B cell (primary cell): Measurements from ENCODE around the gene ARHGDIB. TPM values are rescaled to one million over a fixed set of nuclear protein-coding genes. Genes with fewer than 3 reads are reported as not detected.
A peak's percentile ranks its signal among the peaks of the same experiment; 100 is the strongest.

Experiments
- ATAC-seq: fragments of 200-7000 bp; cut with Tn5 transposase; one replicate; pipeline ENCODE4 v1.10.0; 2021; ENCODE audit warnings: low read depth, mild to moderate bottlenecking, moderate number of reproducible peaks, moderate library complexity
- CTCF ChIA-PET: fragments of 350-600 bp; sonication (Branson Sonifier 250); formaldehyde crosslinking; loops from one replicate; lab custom pipeline; 2021; ENCODE audit warnings: antibody characterized with exemption, inconsistent platforms; lab: Charles Lee
- POLR2A ChIA-PET: fragments of 350-600 bp; sonication (Branson Sonifier 250); formaldehyde crosslinking; loops from one replicate; lab custom pipeline; 2021; ENCODE audit warnings: antibody characterized with exemption; lab: Charles Lee
- DNase-seq: peaks from one replicate; pipeline ENCODE4 v3.0.0; 2013
- H2AFZ ChIP-seq: 2 replicates; pipeline ENCODE4 v1.6.1; 2012; ENCODE audit warnings: mild to moderate bottlenecking, low read depth, low read length; ENCODE audit not compliant: insufficient read depth, poor library complexity, severe bottlenecking
- H3K27ac ChIP-seq, 2 donors: 1 replicate in 1 of 2; 2 replicates in 1 of 2; pipeline ENCODE4 v1.5.1; 2012 to 2013; ENCODE audit warnings: low read length in 2 of 2, mild to moderate bottlenecking in 2 of 2, moderate library complexity in 1 of 2
- H3K27me3 ChIP-seq, 4 experiments: fragments of 200-600 bp in 1 of 4; sonication (generic) in 1 of 4; replicated peaks in 1 of 4; 1 replicate in 2 of 4; 2 replicates in 2 of 4; pipeline versions ENCODE4 v1.6.1 to v1.7.0; 2013 to 2016; ENCODE audit warnings: low read length in 3 of 4, mild to moderate bottlenecking in 2 of 4, mixed read lengths in 1 of 4, moderate library complexity in 1 of 4; ENCODE audit not compliant: insufficient read depth in 4 of 4, control insufficient read depth in 3 of 4; ENCODE audit errors: control extremely low read depth in 1 of 4
- H3K36me3 ChIP-seq, 2 experiments: replicated peaks in 1 of 2; 1 replicate in 1 of 2; 2 replicates in 1 of 2; pipeline versions ENCODE4 v1.6.1 to v1.7.1; 2013; ENCODE audit warnings: low read length in 1 of 2; ENCODE audit not compliant: insufficient read depth in 2 of 2, control insufficient read depth in 1 of 2; ENCODE audit errors: control extremely low read depth in 1 of 2, extremely low read depth in 1 of 2
- H3K4me1 ChIP-seq, 2 donors: fragments of 200-600 bp in 1 of 2; sonication (generic) in 1 of 2; 1 replicate in 1 of 2; 2 replicates in 1 of 2; pipeline versions ENCODE4 v1.5.1 to v1.6.1; 2013 to 2017; ENCODE audit warnings: low read length in 2 of 2; ENCODE audit not compliant: control insufficient read depth in 2 of 2, insufficient read depth in 2 of 2
- H3K4me2 ChIP-seq: replicated peaks from 2 replicates; pipeline ENCODE3; 2012; ENCODE audit warnings: mild to moderate bottlenecking, low read depth, low read length; ENCODE audit not compliant: poor library complexity, severe bottlenecking
- H3K4me3 ChIP-seq, 5 experiments: fragments of 200-600 bp in 1 of 5; sonication (generic) in 1 of 5; 1 replicate in 3 of 5; 2 replicates in 2 of 5; pipeline versions ENCODE4 v1.5.1 to v1.7.0; 2011 to 2016; ENCODE audit warnings: low read length in 4 of 5, mild to moderate bottlenecking in 4 of 5, low read depth in 2 of 5, control low read depth in 1 of 5, moderate library complexity in 1 of 5; ENCODE audit not compliant: insufficient read depth in 1 of 5; ENCODE audit errors: control extremely low read depth in 1 of 5, extremely low read depth in 1 of 5
- H3K79me2 ChIP-seq: fragments of 200-600 bp; sonication (generic); one replicate; pipeline ENCODE4 v1.6.0; 2016; ENCODE audit warnings: low read length; ENCODE audit not compliant: control insufficient read depth, insufficient read depth
- H3K9ac ChIP-seq: fragments of 200-600 bp; sonication (generic); 2 replicates; pipeline ENCODE4 v1.6.1; 2017; ENCODE audit warnings: mild to moderate bottlenecking, low read length, moderate library complexity
- H3K9me3 ChIP-seq, 3 donors: one replicate each; pipeline versions ENCODE4 v1.6.1 to v1.7.1; 2013; ENCODE audit warnings: low read length in 2 of 3; ENCODE audit not compliant: control insufficient read depth in 2 of 3, insufficient read depth in 1 of 3; ENCODE audit errors: control extremely low read depth in 1 of 3
- H4K20me1 ChIP-seq: 2 replicates; pipeline ENCODE4 v1.6.0; 2012; ENCODE audit warnings: mild to moderate bottlenecking, low read length; ENCODE audit not compliant: insufficient read depth, control insufficient read depth, poor library complexity, severe bottlenecking
- H3K27ac Mint-ChIP-seq: one replicate; pipeline ENCODE4 v1.8.0; 2021; ENCODE audit warnings: mixed read lengths
- H3K27me3 Mint-ChIP-seq: one replicate; pipeline ENCODE4 v1.8.0; 2021; ENCODE audit warnings: mixed read lengths
- H3K4me1 Mint-ChIP-seq: one replicate; pipeline ENCODE4 v1.8.0; 2021; ENCODE audit warnings: mixed read lengths
- H3K4me3 Mint-ChIP-seq: one replicate; pipeline ENCODE4 v1.8.0; 2021; ENCODE audit warnings: mixed read lengths
- H3K9me3 Mint-ChIP-seq: one replicate; pipeline ENCODE4 v1.8.0; 2022; ENCODE audit warnings: mixed read lengths; ENCODE audit not compliant: insufficient read depth
- EZH2 ChIP-seq: IDR thresholded peaks from 2 replicates; pipeline ENCODE4 v1.6.1; 2012; ENCODE audit warnings: borderline replicate concordance, low read depth, mild to moderate bottlenecking, moderate library complexity, low read length; ENCODE audit not compliant: insufficient read depth, poor library complexity, severe bottlenecking
- WGBS: methylation state at CpG from one replicate; pipeline ENCODE4 v1.1.5; 2013; ENCODE audit warnings: missing lambda C conversion rate; ENCODE audit not compliant: insufficient coverage; 5-methylcytosine and 5-hydroxymethylcytosine counted together
- intact Hi-C: fragments of 100-400 bp; cut with micrococcal nuclease; formaldehyde crosslinking; loops from one replicate; pipeline ENCODE4 v1.10.0; 2022
- polyA plus RNA-seq: library from polyadenylated mRNA; depleted of rRNA; stranded (reverse); fragments of >200 nt; gene quantifications from 2 replicates; pipeline ENCODE4 v1.2.3, GENCODE V29; 2012
- total RNA-seq, 2 donors: library from RNA; stranded (reverse); fragments of 120-200 nt in 1 of 2; gene quantifications; 1 replicate in 1 of 2; 2 replicates in 1 of 2; pipeline versions ENCODE4 v1.2.3 to v1.2.4, GENCODE V29; 2013 to 2022
- TF ChIP-seq, protein P1 (sequence below): fragments of 200-600 bp; IDR thresholded peaks from one replicate; pipeline ENCODE4 v1.8.0; 2022; ENCODE audit warnings: antibody characterized with exemption, mild to moderate bottlenecking

ARHGDIB gene
- total and polyA plus RNA-seq, 2 donors (not counting 1 experiment from before 2014, with no cell fraction given) = 514 to 826 TPM

DNA sequence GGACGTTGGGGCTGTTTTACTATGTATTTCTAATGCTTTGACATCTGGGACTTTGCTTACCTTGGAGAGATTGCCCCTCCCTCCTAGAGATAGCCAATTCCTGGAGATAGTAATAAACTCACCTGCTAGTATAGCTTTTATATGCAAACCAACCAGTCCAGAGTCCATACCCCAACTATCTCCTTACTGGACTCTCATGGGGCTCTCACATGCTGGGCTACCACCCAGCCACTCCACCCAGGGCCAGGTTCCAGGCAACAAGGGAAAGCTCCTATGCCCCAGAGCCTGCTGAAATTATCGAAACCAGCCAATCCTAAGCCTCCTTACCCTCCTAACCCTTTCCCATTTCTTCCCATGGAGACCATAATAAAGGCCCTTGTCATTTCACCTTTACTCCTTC is 50.3 kb downstream of the ARHGDIB start:
- Histone ChIP-seq H3K27me3 (no peaks in the 10 kb centered on the region), H3K79me2 (no peaks in the 10 kb centered on the region), H3K4me2 (no peak overlapping the region), H3K9ac (no peak overlapping the region), H3K9me3 (no peaks in the 10 kb centered on the region), H2AFZ (no peak overlapping the region), H3K4me1 (no peaks in the 10 kb centered on the region), H4K20me1 (no peaks in the 10 kb centered on the region), H3K4me3 (no peak overlapping the region), H3K36me3 (peaks cover 1 to 30% of the 10 kb centered on the region in 2 experiments), H3K27ac (no peak overlapping the region)
- TF ChIP-seq, protein P1, sequence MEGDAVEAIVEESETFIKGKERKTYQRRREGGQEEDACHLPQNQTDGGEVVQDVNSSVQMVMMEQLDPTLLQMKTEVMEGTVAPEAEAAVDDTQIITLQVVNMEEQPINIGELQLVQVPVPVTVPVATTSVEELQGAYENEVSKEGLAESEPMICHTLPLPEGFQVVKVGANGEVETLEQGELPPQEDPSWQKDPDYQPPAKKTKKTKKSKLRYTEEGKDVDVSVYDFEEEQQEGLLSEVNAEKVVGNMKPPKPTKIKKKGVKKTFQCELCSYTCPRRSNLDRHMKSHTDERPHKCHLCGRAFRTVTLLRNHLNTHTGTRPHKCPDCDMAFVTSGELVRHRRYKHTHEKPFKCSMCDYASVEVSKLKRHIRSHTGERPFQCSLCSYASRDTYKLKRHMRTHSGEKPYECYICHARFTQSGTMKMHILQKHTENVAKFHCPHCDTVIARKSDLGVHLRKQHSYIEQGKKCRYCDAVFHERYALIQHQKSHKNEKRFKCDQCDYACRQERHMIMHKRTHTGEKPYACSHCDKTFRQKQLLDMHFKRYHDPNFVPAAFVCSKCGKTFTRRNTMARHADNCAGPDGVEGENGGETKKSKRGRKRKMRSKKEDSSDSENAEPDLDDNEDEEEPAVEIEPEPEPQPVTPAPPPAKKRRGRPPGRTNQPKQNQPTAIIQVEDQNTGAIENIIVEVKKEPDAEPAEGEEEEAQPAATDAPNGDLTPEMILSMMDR = no peak
- no peak for TF ChIP-seq EZH2
- ChIA-PET POLR2A (no interaction called here), CTCF (no interaction called here)
- H3K4me1 Mint-ChIP-seq = peaks cover 6% of the 10 kb centered on the region
- H3K4me3 Mint-ChIP-seq = no peak overlapping the region
- no peak for ATAC-seq
- peaks cover 3% of the 10 kb centered on the region for H3K9me3 Mint-ChIP-seq
- no peaks in the 10 kb centered on the region for H3K27me3 Mint-ChIP-seq
- intact Hi-C loops = no loop called here
- WGBS = 100% methylated on average over 1 of the region's 2 CpGs
- no peak overlapping the region for H3K27ac Mint-ChIP-seq
- DNase-seq = no peak

DNA sequence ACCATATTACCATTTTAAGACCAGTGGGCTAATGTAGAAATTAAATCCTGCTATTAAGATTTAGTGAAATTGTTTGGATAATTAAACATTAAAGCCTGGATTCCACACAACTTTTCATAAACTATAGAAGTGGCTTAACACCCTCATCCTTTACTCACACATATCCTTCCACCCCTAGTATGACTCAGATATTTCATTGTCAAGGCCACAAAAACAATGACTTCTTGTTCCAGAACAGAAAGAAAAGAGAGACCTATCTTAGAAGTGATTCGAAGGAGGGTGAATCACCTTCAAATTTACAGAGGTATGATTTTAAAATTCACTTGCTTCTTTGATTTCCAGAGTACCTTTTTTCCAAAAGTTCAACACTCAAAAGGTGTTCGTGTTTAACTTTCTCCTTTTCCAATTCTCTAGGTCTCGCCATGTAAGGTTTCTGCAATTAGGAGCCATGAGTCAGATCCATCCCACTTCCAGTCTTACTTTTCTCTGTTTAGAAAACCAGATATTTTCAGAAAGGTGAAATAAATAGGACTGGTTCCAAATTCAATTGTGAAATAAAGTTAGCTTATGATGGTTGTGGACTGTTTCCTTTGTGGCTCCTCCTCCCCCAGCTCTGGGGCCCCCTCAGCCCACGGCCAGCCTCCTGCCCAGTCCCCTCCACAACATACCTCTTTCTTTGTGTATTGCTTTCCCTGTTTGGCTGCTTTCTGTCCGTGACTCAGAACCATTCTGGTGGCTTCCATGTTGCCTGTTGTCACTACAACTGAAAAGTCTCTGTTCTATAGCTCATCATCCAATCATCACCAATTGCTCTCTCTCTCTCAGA is 51.1 kb downstream of the ARHGDIB start:
- no peak overlapping the region for H3K27ac ChIP-seq
- H2AFZ ChIP-seq = no peak overlapping the region
- H3K27me3 ChIP-seq = no peaks in the 10 kb centered on the region
- CTCF ChIA-PET = interaction anchor here (0.5 kb wide), 1 partner anchor 59 kb away, joined by 4 read pairs; no protein-coding TSS in a partner anchor
- intact Hi-C loops = no loop called here
- H3K9me3 Mint-ChIP-seq = peaks cover 3% of the 10 kb centered on the region
- H3K4me3 ChIP-seq = no peak overlapping the region
- H3K9me3 ChIP-seq = no peaks in the 10 kb centered on the region
- no peak for ATAC-seq
- DNase-seq = no peak
- POLR2A ChIA-PET = no interaction called here
- 95% methylated on average over 3 of the region's 5 CpGs for WGBS
- peaks cover 1 to 23% of the 10 kb centered on the region in 2 experiments for H3K36me3 ChIP-seq
- TF ChIP-seq, protein P1 = no peak
- no peak for TF ChIP-seq EZH2
- no peak overlapping the region for H3K4me3 Mint-ChIP-seq
- peak overlapping the region; percentile 11 for H3K27ac Mint-ChIP-seq
- H3K4me1 Mint-ChIP-seq = peaks cover 9% of the 10 kb centered on the region
- no peaks in the 10 kb centered on the region for H4K20me1 ChIP-seq
- no peak overlapping the region for H3K9ac ChIP-seq
- H3K27me3 Mint-ChIP-seq = no peaks in the 10 kb centered on the region
- peaks cover 0 to 2% of the 10 kb centered on the region in 2 donors for H3K4me1 ChIP-seq
- no peaks in the 10 kb centered on the region for H3K79me2 ChIP-seq
- H3K4me2 ChIP-seq = no peak overlapping the region
